Muscle layer of colon (tissue), 2 donors: ENCODE measurements around the gene C8G.

Source experiments
- H3K27ac ChIP-seq: one replicate; pipeline ENCODE4 v1.7.0; 2013; ENCODE audit warnings: low read depth, mild to moderate bottlenecking, low read length, moderate library complexity
- H3K27me3 ChIP-seq, 2 donors: one replicate each; pipeline ENCODE4 v1.7.0; 2013; ENCODE audit warnings: low read length in 2 of 2, mild to moderate bottlenecking in 2 of 2; ENCODE audit not compliant: insufficient read depth in 2 of 2, control insufficient read depth in 1 of 2
- H3K36me3 ChIP-seq: one replicate; pipeline ENCODE4 v1.7.0; 2013; ENCODE audit warnings: mild to moderate bottlenecking, low read length; ENCODE audit not compliant: insufficient read depth
- H3K4me1 ChIP-seq: one replicate; pipeline ENCODE4 v1.7.0; 2013; ENCODE audit warnings: mild to moderate bottlenecking, low read length; ENCODE audit not compliant: insufficient read depth
- H3K4me3 ChIP-seq, 2 donors: one replicate each; pipeline ENCODE4 v1.7.0; 2013; ENCODE audit warnings: low read length in 2 of 2, low read depth in 1 of 2, mild to moderate bottlenecking in 1 of 2, moderate library complexity in 1 of 2
- H3K9ac ChIP-seq: one replicate; pipeline ENCODE4 v1.7.0; 2013; ENCODE audit warnings: low read length
- H3K9me3 ChIP-seq: one replicate; pipeline ENCODE4 v1.7.0; 2013; ENCODE audit warnings: mild to moderate bottlenecking, low read length
- donor health status: abdominal sarcoma.
- donor health status: Adenocarcinoma of cecum.

Gene C8G

GRCh38 chr9:136982232-136983051, 37.4 kb downstream of the C8G start, which contains the start of gene LCNL1:
Gene LCNL1, plus strand, starts transcription at chr9:136982993. Its CDS starts 594 bp downstream, at chr9:136983587.
- Histone ChIP-seq H3K9ac (no peak within 1 kb of the TSS), H3K27ac (no peak within 1 kb of the TSS)

GRCh38 chr9:136983167-136983566, 38.1 kb downstream of the C8G start:
- H3K27me3 ChIP-seq = peaks cover 0 to 36% of the 10 kb centered on the region in 2 donors

More at GRCh38 chr9:136982232-136983051, 37.4 kb downstream of the C8G start, which contains the start of gene LCNL1:
- Histone ChIP-seq H3K4me1 (no peaks in the 10 kb centered on the region), H3K9me3 (no peaks in the 10 kb centered on the region), H3K27me3 (peaks cover 0 to 43% of the 10 kb centered on the region in 2 donors), H3K36me3 (no peaks in the 10 kb centered on the region), H3K4me3 (no peak within 1 kb of the TSS)

GRCh38 chr9:136983656-136984314, 38.7 kb downstream of the C8G start:
- Histone ChIP-seq H3K9ac (no peak overlapping the region), H3K4me1 (no peaks in the 10 kb centered on the region), H3K36me3 (no peaks in the 10 kb centered on the region), H3K27me3 (peaks cover 0 to 36% of the 10 kb centered on the region in 2 donors), H3K4me3 (no peak overlapping the region), H3K9me3 (no peaks in the 10 kb centered on the region), H3K27ac (no peak overlapping the region)

More at GRCh38 chr9:136983167-136983566, 38.1 kb downstream of the C8G start:
- no peak overlapping the region for H3K27ac ChIP-seq
- no peaks in the 10 kb centered on the region for H3K4me1 ChIP-seq
- H3K4me3 ChIP-seq = no peak overlapping the region
- no peaks in the 10 kb centered on the region for H3K9me3 ChIP-seq
- H3K9ac ChIP-seq = no peak overlapping the region
- no peaks in the 10 kb centered on the region for H3K36me3 ChIP-seq

GRCh38 chr9:136984464-136985026, 39.5 kb downstream of the C8G start:
- peaks cover 0 to 36% of the 10 kb centered on the region in 2 donors for H3K27me3 ChIP-seq
- no peaks in the 10 kb centered on the region for H3K9me3 ChIP-seq
- H3K27ac ChIP-seq = no peak overlapping the region
- H3K9ac ChIP-seq = no peak overlapping the region
- no peaks in the 10 kb centered on the region for H3K4me1 ChIP-seq
- H3K36me3 ChIP-seq = no peaks in the 10 kb centered on the region
- no peak overlapping the region for H3K4me3 ChIP-seq

GRCh38 chr9:136985027-136985602, 40.1 kb downstream of the C8G start:
- Histone ChIP-seq H3K9ac (no peak overlapping the region), H3K4me1 (no peaks in the 10 kb centered on the region)

GRCh38 chr9:136985853-136986252, 40.8 kb downstream of the C8G start:
- no peak overlapping the region for H3K4me3 ChIP-seq
- H3K9ac ChIP-seq = no peak overlapping the region
- H3K4me1 ChIP-seq = no peaks in the 10 kb centered on the region
- H3K9me3 ChIP-seq = no peaks in the 10 kb centered on the region
- H3K36me3 ChIP-seq = no peaks in the 10 kb centered on the region
- H3K27ac ChIP-seq = no peak overlapping the region
- peaks cover 0 to 36% of the 10 kb centered on the region in 2 donors for H3K27me3 ChIP-seq

More at GRCh38 chr9:136985027-136985602, 40.1 kb downstream of the C8G start:
- no peak overlapping the region for H3K27ac ChIP-seq
- no peaks in the 10 kb centered on the region for H3K36me3 ChIP-seq
- peaks cover 0 to 36% of the 10 kb centered on the region in 2 donors for H3K27me3 ChIP-seq
- H3K4me3 ChIP-seq = no peak overlapping the region
- H3K9me3 ChIP-seq = no peaks in the 10 kb centered on the region

GRCh38 chr9:136988872-136989271, 43.8 kb downstream of the C8G start:
- Histone ChIP-seq H3K9ac (no peak overlapping the region), H3K27ac (no peak overlapping the region)

GRCh38 chr9:136990242-136990911, 45.3 kb downstream of the C8G start:
- H3K4me1 ChIP-seq = peaks cover 11% of the 10 kb centered on the region
- H3K27me3 ChIP-seq = peaks cover 0 to 34% of the 10 kb centered on the region in 2 donors

More at GRCh38 chr9:136988872-136989271, 43.8 kb downstream of the C8G start:
- no peaks in the 10 kb centered on the region for H3K9me3 ChIP-seq
- peaks cover 11% of the 10 kb centered on the region for H3K4me1 ChIP-seq
- no peaks in the 10 kb centered on the region for H3K36me3 ChIP-seq
- no peak overlapping the region for H3K4me3 ChIP-seq
- H3K27me3 ChIP-seq = peaks cover 0 to 34% of the 10 kb centered on the region in 2 donors

GRCh38 chr9:136991993-136992818, 47.2 kb downstream of the C8G start, which contains the start of gene PAXX:
Gene PAXX, plus strand, starts transcription at chr9:136992422. Its CDS starts 22 bp downstream, at chr9:136992444.
- Histone ChIP-seq H3K27me3 (peaks cover 12 to 42% of the 10 kb centered on the region in 2 donors), H3K4me1 (peaks cover 17% of the 10 kb centered on the region), H3K9me3 (no peaks in the 10 kb centered on the region), H3K27ac (peak within 1 kb of the TSS; percentile 76), H3K4me3 (peak within 1 kb of the TSS; percentile 81 to 84), H3K36me3 (no peaks in the 10 kb centered on the region), H3K9ac (no peak within 1 kb of the TSS)

More at GRCh38 chr9:136990242-136990911, 45.3 kb downstream of the C8G start:
- H3K36me3 ChIP-seq = no peaks in the 10 kb centered on the region
- H3K9me3 ChIP-seq = no peaks in the 10 kb centered on the region
- H3K9ac ChIP-seq = no peak overlapping the region
- H3K4me3 ChIP-seq = no peak overlapping the region
- no peak overlapping the region for H3K27ac ChIP-seq

- Histone ChIP-seq H3K27ac (peak overlapping the region; percentile 76), H3K36me3 (no peaks in the 10 kb centered on the region), H3K9ac (no peak overlapping the region), H3K4me3 (peak overlapping the region; percentile 81 to 84), H3K4me1 (peaks cover 17% of the 10 kb centered on the region), H3K27me3 (peaks cover 13 to 46% of the 10 kb centered on the region in 2 donors), H3K9me3 (no peaks in the 10 kb centered on the region)
Observed at GRCh38 chr9:136992819-136993369, 47.9 kb downstream of the C8G start.
